GM18507 (cell line): Measurements from ENCODE around the gene TRIM40.
"Not testable (repeated sequence)": the region's sequence is repeated elsewhere in the genome, so short reads cannot be mapped to it uniquely, and the experiment has no call there.

Experiments
- DNase-seq: peaks from one replicate; pipeline ENCODE4 v3.0.0; 2011; ENCODE audit warnings: low read depth; ENCODE audit not compliant: insufficient read length; ENCODE audit errors: extremely low spot score
- FAIRE-seq: peaks from 2 replicates; lab custom pipeline; 2011; peaks lifted over from hg19 to GRCh38; lab: Jason Lieb, UNC

TRIM40 gene

DNA sequence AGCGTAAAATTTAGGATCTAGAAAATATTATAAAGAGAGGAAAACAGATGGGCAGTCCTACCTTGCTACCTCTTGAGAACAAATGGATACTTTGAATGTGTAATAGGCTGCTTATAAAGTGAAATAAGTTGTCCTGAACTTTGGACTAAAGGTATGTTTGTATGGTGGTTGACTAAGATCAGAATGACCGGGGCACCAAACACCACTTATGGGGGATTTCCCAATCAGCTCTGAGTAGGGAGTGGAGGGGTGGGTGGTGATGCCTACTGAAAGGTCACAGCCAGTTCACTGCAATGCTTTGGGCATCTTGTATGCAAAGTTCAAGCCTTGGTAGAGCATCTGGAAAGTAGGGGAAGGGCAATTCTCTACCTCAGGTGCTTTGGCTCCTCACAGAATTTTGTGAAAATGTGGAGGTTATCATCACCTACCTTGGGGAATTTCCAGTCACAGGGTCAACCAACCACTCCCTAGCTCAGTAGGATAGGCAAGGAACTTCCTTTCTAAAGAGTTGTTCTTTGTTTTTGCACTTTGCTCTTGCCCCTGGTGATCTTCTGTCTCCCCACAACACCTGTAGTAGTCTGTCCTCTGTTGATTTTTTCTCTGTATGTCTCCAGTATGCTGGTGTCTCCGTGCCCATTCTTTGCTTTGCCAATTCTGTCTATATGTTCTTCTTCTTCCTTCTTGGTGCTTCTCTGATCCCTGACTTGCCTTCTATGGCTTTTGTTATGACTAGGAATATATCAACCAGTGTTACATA, 22.8 kb upstream of the TRIM40 start, which contains the start of gene TRIM31:
Gene TRIM31 (minus strand): TSS at position 88 of the 757 bp plus-strand sequence. CDS start 285 bp downstream, outside the sequence.
- FAIRE-seq = peak; percentile 86
- no peak for DNase-seq

DNA sequence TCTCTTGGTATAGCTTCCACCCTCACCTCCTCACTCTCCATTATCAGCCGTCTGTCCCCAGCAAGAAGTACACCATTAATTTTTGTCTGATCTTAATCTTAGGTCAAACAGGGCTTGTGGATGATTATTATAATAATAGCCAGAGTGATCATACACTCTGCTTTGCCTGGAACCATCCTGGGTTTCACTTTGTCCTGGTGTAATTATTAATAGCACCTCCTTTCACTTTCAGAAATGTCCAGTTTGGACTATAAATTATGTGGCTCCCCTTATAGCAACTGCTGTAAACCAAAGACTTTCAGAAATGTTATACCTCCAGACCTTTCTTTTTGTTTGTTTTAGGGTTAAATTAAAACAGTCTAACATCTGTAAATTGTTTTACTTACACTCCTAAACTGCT, 22.1 kb upstream of the TRIM40 start:
- FAIRE-seq (no peak), DNase-seq (no peak)

DNA sequence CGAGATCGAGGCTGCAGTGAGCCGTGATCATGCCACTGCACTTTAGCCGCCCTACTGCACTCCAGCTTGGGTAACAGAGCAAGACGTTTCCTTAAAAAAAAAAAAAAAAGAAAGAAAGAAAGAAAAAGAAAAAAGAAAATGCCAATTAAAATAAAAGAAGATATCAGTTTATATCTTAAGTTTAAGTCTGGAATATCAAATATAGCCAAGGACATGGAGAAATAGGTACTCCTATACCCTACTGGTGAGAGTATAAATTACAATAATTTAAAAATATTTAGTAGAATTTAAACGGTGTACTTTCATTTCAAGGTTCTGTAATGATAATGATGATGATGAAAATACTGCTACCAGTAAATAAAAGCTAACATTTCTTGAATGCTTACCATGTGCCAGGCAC, 19.2 kb upstream of the TRIM40 start:
- FAIRE-seq = no peak
- no peak for DNase-seq

DNA sequence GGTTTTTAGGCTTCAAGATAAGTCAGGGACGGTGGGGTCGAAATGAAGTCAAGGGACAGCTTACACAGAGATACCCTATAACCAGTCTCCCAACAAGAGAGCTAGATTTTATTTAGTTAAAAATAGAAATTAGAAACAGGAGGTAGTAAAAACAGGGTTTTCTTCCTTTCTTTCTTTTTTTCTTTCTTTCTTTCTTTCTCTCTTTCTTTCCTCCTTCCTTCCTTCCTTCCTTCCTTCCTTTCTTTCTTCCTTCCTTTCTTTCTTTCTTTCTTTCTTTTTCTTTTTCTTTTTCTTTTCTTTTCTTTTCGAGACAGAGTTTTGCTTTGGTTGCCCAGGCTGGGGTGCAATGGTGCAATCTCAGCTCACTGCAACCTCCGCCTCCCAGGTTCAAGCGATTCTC, 17.2 kb upstream of the TRIM40 start:
- FAIRE-seq, DNase-seq: not testable (repeated sequence)

DNA sequence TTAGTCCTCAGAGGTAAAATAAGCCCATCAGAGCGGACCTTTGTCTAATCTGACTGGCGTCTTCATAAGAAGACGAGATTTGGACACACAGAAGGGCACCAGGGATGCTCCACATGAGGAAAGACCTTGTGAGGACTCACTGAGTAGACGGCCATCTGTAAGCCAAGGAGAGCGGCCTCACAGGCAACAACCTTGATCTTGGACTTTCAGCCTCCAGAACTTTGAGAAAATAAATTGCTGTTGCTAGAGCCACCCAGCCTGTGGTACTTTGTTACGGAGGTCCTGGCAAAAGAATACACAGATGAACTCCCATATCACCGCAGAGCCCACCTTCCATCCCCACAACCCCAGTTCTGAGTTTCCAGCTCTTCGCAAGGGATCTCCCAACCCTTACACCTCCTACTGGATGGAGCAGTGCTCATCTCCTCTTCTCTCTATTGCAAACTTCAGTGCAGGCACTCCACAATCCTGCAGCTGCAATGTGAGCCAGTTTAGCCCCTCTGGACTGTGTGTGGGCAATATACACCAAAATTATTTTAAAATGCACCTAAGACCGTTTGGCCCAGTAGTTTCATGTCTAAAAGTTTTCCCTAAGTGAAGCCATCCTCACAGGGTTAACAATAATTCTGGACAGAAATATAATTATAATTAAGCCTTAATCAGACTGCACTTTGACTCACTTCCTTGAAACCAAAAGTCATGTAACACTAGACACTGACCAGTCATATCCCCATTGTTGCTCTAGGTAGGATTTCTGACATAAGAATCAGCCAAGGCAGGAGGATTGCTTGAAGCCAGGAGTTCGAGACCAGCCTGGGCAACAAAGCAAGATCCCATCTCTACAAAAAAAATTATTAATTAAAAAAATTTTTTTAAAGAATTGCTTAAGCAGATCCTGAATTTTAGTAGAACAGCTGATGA, 14.2 kb upstream of the TRIM40 start:
- FAIRE-seq = no peak
- DNase-seq = no peak

DNA sequence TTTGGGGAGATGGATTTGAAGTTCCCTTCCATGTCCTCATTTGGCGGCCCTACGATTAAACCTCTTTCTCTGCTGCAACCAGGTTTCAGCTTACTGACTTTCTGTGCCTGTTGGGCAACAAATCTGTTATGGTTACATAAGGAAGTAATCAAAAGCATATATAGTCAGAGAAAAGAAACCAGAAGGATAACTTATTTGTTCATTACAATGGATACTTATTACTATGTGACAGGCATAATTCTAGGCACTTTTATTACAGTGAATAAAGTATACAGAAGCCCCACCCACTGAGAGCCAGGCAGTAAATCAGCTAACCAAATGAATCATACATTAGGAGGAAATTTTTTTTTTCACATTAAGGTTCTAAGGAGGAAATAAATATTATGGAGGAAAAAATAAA, 13.4 kb upstream of the TRIM40 start:
- FAIRE-seq (no peak), DNase-seq (no peak)

DNA sequence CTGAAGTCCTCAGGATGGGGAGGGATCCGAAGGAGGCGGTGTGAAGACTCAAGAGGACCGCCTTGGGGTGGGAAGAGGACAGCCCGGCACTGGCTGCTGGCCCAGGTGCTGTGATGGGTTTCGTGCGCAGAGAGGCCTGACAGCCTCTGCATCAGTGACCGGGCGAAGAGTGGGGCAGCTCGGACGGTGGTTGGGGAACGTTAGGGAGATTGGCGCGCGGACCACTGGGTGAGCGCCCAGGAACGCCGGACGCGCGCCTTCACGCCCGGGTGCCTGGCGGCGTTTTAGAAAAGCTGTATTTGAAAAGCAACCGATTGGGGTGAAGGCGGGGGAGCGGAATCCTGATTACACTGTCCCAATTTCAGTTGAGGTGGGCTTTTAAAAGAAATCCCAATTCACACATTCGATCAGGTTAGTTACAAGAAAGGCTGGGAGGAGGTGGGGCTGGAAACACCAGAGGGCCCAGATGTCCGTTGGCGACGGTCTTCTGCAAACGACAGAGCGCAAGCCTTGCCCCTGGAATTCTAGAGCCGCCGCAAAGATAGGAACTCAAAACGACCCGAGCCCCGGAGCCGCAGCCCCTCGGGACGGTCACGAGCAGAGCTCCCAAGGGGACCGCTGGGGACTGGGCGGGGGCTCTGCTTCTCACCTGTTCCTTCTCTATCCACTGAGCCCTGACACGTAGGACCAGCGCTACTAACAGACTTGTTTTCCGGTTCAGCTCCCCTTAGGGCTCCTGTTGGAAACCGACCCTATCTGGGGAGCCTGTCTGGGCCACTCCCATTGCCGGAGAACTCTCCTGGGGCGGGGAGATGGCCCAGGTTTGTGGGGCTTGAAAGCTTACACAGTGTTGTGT, 8.5 kb upstream of the TRIM40 start:
- FAIRE-seq (no peak), DNase-seq (no peak)

DNA sequence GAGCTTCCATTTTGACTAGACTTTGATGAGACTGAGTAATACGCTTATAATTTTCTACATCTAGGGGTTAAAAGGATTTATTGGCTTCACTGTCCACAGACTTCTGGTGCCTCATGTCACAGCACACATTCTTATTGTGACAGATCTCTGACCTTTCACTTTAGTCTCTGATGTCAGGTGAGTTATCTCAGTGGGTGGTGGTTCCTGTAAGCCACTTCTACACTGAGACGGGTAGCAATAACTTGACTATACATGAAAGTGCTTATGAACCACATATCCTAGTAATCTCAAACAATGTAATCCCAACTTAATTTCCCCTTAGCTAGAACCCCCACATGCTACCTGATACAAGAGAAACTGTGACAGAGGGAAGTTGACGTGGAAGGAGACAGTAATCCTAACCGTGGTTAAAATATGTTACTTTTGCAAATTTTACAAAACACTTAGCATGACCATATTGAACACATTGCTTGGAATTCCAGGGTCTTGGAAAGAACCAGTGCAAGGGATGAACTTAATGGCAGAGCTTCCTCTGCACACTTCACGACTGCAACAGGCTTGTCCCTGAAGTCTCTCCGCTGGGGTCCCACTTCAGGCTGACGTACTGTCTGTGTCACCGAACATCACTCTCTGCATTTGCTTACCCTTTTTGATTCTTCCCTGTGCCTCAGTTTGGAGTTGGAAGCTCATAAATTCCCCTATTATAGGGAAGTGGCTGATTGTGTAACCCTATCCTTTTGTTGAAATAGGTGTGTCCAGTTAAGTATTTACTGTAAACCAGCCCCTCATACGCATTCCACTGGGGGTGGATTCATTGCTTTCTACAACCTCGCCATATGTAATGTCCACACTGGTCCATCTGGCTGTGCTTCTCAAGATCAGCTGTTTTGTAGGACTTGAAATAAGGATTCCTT, 6.4 kb upstream of the TRIM40 start:
- DNase-seq = no peak
- FAIRE-seq = no peak

DNA sequence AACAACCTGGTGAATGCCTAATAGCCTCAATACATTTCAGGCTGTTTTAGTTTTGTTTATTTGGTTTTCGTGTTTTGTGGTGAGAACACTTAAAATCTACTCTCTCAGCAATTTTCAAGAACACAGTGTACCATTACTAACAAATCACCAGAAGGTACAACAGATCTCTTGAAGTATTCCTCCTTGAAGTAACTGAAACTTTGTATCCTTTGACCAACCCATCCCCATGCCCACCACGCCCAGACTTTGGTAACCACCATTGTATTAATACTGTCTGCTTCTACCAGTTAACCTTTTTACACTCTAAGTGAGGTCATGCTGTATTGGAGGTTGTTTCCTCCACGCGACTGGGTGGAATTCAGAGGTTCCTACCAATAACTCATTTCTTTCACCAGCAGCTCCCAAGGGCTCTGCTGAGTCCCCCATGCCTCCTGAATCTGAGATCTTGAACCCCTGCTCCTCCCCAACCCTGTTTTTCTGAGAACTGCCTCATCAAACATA, 5.7 kb upstream of the TRIM40 start:
- FAIRE-seq = no peak

DNA sequence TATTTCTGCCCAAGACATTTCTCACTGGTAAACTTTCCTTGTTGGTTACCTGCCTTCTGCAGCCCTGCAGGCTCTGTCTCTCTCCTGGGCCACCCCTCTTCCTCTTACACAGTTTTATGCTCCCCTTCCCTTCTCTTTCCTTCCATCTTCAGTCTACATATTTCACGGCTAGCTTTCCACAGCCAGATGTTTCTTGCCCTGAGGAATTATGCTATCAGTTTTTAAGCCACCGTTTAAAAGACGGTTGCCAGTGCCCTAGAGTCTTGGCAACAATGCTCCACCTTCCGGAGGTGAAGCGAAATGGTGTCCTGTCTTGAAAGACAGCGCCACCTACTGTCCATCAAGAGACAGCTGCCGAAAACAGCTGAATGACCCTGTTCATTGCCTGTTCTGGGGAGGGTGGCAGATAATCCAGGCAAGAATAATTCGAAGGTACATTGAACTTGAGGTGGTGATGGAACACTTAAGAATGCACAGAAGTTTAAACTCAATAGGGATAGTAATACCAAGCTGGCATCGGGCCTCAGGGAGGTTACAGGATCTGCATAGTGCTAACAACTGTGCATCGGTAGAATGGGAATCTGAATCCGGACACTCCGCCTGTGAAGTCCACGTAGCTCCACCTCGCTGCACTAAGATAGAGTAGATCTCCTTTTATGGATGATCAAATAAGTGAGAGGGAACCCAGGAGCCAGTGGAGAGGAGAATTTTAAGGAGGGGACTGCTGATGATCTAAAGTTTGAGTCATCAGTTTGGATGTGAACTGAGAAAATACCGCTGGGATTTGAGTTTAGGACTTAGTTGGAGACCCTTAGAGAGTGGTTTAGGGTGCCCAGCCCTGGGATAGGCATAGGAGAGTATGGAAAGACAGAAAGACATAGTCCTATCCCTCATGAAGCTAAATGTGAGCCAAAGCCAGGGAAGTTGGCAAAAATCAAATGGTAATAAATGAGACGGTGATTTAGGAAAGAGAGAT, 4.8 kb upstream of the TRIM40 start:
- DNase-seq = peak; percentile 71
- peak; percentile 91 for FAIRE-seq

More for the DNA sequence above, 5.7 kb upstream of the TRIM40 start:
- no peak for DNase-seq

DNA sequence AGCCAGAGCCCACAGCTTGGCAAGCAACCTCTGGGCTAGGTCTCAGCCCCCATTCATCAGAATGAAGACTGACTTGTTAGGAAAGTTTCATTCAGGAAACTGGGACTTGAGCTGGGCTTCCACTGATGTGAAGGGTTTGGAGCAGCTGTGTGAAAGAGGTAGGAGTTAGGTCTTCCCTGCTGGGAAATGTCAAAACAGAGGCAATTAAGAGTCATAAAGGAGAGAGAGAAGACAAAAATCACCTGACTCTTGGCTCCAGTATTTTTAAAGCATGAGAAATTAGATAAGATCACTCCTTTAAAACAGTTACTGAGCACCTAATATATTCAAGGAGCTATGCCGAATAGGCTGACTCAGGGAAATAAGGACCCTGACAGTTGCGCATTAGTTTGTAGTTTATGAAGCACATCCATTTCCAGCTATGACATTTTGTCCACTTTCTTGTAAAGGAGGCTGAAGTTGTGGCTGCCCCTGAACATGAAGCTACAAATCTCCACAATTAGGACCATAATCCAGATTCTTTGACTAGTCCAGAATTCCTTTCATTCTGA, 3.9 kb upstream of the TRIM40 start:
- no peak for FAIRE-seq
- no peak for DNase-seq

DNA sequence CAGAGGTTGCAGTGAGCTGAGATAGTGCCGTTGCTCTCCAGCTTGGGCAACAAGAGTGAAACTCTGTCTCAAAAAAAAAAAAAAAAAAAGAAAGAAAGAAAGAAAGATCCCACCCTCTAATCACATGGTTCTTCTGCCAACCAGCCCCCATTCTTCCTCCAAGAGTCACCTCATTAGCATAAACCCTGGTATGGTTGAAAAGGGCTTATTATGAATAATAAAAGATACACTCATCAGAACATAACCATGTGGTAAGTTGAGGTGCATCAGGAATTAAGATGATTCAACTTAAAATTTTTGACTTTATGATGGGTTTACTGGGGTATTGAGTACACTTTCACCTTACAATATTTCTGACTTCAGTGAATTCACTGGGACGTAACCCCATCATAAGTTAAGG, 793 bp upstream of the TRIM40 start:
- FAIRE-seq = no peak
- DNase-seq = no peak

DNA sequence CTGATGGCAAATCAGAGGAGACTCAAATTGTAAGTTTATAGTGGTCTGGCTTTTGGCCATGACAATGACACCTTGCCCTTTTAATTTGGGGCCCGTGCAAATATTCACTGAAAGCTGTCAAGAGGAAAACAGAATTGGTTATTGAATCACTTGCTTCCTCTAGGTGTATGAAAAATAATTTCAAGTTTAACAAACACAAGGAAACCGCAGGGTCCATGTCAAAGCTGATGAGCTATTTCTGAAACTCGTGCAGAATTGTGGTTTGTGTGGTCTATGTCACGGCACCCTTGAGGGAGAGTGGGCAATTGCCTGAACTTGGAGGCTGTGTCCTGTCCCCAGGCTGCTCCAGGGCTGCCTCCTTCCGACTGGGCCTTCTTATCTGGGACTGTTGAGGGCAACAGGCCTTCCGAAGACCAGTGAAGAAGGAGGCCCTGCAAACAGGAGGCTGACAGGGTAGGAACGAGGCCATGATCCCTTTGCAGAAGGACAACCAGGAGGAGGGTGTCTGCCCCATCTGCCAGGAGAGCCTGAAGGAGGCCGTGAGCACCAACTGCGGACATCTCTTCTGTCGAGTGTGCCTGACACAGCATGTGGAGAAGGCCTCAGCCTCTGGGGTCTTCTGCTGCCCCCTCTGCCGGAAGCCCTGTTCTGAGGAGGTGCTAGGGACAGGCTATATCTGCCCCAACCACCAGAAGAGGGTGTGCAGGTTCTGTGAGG, 788 bp downstream of the TRIM40 start:
- no peak for DNase-seq
- FAIRE-seq = peak; percentile 78

DNA sequence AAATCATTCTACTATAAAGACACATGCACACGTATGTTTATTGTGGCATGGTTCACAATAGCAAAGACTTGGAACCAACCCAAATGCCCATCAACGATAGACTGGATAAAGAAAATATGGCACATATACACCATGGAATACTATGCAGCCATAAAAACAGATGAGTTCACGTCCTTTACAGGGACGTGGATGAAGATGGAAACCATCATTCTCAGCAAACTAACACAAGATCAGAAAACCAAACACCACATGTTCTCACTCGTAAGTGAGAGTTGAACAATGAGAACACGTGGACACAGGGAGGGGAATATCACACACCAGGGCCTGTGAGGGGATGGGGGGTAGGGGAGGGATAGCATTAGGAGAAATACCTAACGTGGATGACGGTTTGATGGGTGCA, 4.3 kb downstream of the TRIM40 start:
- not testable (repeated sequence) for FAIRE-seq, DNase-seq

DNA sequence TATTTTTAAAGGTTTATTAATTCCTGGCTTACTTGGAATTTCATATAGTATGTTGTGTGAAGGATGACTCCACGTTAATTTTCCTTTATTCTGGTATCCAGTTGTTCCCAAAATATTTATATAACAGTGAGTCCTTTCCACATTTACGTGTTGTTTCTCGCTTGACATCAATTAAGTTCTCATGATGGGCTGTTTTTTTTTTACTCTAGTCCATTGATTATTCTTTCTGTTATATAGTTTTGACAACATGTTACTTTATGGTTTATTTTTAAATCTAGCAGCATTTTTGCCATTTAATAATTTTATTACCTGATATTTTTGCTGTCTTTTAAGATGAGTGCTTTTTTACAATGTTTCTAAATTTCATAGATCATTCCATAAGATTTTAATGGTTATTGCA, 6.7 kb downstream of the TRIM40 start:
- FAIRE-seq (no peak), DNase-seq (no peak)

DNA sequence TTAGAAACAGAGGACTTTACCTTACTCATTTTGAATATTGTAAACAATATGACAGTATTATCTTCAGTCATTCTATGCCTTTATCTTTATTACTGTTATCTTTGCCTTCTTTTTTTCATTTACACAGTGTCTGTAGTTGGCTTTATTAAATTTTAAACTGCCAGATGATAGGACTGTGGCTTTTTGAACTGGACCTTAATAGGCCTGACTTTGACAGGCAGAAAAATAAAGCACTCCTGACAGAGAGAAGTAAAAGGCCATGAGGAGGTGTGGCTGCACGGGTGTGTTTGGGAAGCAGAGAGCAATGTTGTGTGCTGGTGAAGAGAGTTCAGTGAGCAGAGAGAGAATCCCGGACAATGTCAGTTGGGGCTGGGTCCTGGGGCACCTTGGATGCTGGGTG, 7.8 kb downstream of the TRIM40 start:
- DNase-seq (no peak), FAIRE-seq (no peak)

DNA sequence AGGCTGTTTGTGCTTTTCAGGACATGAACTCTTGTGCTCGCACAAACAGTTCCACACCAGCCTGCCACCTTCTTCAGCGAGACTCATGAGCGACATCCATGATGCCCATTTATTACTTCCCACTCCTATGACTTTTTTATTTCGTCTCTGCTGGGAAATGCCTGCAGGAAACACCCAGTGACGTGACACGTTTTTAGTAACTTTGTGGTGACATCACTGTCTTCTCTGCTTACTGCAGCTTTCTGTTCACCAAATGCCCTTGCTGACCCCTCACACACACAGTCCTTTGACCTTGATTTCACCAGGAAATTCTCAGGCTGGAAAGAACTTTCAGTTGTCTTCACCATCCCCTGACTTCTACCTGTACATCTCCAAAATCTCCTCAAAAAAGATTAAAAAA, 8.9 kb downstream of the TRIM40 start:
- DNase-seq = no peak
- no peak for FAIRE-seq
